ENCODE results near the gene ANKRD33. TPM values are rescaled to one million over a fixed set of nuclear protein-coding genes. Genes with fewer than 3 reads are reported as not detected.

ANKRD33 gene
- polyA plus RNA-seq, 1 donor from 2014 or later = not detected

DNA sequence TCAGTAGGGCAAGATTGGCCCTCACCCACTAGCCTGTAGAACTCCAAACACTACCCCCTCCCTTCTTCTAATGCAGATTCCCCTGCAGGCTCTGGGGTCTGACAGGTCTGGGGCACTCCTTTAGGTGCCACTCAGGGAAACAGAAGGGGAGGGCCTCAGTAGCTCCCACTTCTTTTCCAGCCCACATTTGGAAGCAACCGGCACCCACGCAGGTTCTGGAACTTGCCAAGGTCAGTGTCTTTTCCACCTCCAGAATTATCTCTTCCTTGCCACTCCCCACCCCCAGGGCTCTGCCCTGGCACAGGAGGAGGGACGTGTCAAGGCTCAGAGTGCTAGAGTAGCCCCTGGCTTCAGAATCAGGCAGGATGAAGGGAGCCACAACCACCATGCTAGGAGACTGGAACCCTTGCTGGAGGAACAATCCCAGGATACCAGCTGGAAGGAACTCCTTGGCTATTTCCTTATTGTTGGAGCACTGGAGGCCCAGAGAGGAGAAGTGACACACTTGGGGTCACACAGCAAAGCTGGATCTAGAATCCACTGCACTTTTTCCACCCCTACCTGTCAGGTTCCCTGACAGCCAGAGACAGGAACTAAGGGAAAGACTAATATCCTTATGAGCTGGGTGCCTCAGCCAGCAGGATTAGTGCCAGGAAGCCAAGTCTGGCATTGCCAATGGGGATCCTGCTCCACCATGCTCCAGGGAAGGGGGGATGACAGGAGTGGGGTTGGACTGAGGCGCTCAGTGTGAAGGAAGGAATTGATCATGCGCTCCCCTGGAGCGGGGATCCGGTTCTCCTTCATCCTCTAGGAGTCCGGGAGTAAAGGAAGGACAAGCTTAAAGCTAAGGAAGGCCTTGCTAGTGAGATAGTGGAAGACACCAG lies 37.6 kb upstream of the ANKRD33 start:
- Mint-ChIP-seq H3K27me3 (peaks cover 40% of the 10 kb centered on the region), H3K4me3 (peak overlapping the region in 2 of 4 donors; percentile 17 to 57), H3K36me3 (peaks cover 2% of the 10 kb centered on the region), H3K9me3 (peaks cover 0 to 3% (median 0%) of the 10 kb centered on the region in 3 donors), H3K27ac (no peak overlapping the region), H3K4me1 (peaks cover 4 to 12% (median 9%) of the 10 kb centered on the region in 3 donors)

DNA sequence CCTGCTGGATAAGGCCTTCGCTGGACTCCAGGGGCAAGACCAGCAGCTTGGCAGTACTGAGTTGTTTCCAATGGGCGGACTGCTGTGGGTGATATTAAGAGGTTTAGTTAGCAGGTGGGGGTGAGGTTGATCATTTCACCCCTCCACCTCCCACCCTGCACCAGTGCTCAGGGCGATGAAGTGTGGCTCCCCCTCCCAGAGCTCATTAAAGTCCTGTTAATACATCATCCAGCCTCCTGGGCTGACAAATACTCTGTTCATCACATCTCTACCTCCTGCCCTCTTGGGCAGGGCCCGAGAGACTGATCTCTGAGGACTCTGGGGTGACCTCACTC lies 37.0 kb upstream of the ANKRD33 start:
- Mint-ChIP-seq H3K27me3 (peaks cover 37% of the 10 kb centered on the region), H3K36me3 (peaks cover 3% of the 10 kb centered on the region), H3K9me3 (peaks cover 0 to 3% (median 0%) of the 10 kb centered on the region in 3 donors), H3K4me3 (no peak overlapping the region), H3K27ac (no peak overlapping the region), H3K4me1 (peaks cover 4 to 11% (median 9%) of the 10 kb centered on the region in 3 donors)

DNA sequence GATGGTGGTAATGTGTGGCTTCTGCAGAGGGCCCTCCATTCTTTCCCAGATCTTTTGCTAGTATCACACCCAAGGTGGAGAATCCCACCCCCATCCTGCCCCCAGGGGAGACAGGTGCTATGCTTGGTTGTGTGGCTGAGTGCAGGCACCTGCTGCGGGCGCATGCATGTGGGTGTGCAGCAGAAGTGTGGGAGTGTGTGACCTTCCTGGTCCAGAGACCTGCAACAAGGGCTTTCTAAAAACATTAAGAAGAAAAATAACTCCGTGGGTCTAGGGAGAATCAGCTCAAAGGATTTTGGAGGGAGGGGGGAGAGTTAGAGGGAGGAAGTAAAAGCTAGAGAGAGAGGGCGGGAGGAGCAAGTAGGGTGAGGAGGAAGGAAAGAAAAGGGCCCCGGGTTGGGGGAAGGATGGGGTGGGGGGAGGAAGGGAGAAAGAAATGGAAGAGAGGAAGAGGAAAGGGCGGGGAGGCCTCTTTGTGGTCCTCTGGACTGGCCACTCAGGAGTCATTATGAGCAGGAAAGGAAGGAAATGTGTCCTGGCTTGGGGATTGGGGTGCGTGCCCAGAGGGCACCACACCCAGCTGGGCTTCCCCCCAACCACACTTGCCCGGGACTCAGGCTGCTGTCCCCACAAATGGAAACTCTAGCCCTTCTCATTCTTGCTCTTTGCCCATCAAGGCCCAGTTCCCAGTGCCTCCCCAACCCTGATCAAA lies 36.3 kb upstream of the ANKRD33 start:
- no peak overlapping the region for H3K27ac Mint-ChIP-seq
- peak overlapping the region in 1 of 4 donors; percentile 37 for H3K4me3 Mint-ChIP-seq
- H3K9me3 Mint-ChIP-seq = peaks cover 0 to 1% (median 0%) of the 10 kb centered on the region in 3 donors
- peaks cover 3% of the 10 kb centered on the region for H3K36me3 Mint-ChIP-seq
- peaks cover 4 to 6% (median 6%) of the 10 kb centered on the region in 3 donors for H3K4me1 Mint-ChIP-seq
- H3K27me3 Mint-ChIP-seq = peaks cover 37% of the 10 kb centered on the region

DNA sequence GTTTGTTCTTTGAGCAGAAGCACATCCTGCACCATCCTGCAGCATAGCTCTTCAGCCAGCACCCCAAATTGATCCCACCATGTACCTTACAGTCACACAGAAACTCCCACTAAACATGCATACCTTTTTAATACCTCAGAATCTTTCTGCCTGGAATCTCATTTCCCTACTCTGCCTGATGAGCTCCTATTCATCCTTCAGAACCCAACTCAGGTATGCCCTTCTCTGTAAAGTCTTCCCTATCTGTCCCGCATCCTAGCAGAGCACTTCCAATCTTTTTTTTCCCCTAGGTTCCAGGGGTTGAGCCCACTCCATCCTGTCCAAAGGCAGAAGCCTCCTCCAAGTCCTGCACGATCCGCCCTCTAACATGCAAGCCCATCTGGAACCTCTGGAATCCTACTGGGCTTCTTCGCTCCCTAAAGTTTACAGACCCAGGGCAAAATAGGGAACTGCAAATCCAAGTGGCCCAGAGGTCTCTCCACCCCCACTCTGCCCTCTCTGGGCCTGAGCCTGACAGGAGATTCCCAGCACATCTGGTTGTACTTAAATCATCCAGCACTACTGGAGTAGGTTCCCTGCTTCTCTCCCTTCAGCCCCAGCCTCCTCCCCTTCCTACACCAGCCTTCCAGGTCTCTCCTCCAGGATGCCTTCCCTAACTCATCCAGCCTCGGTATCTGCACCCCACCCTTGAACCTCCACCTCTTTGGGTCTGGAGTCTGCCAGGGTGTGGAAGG lies 35.3 kb upstream of the ANKRD33 start:
- Mint-ChIP-seq H3K9me3 (no peaks in the 10 kb centered on the region), H3K27me3 (peaks cover 33% of the 10 kb centered on the region), H3K36me3 (peaks cover 3% of the 10 kb centered on the region), H3K4me1 (peaks cover 4 to 5% (median 4%) of the 10 kb centered on the region in 3 donors), H3K4me3 (peak overlapping the region in 2 of 4 donors; percentile 42 to 48), H3K27ac (no peak overlapping the region)

DNA sequence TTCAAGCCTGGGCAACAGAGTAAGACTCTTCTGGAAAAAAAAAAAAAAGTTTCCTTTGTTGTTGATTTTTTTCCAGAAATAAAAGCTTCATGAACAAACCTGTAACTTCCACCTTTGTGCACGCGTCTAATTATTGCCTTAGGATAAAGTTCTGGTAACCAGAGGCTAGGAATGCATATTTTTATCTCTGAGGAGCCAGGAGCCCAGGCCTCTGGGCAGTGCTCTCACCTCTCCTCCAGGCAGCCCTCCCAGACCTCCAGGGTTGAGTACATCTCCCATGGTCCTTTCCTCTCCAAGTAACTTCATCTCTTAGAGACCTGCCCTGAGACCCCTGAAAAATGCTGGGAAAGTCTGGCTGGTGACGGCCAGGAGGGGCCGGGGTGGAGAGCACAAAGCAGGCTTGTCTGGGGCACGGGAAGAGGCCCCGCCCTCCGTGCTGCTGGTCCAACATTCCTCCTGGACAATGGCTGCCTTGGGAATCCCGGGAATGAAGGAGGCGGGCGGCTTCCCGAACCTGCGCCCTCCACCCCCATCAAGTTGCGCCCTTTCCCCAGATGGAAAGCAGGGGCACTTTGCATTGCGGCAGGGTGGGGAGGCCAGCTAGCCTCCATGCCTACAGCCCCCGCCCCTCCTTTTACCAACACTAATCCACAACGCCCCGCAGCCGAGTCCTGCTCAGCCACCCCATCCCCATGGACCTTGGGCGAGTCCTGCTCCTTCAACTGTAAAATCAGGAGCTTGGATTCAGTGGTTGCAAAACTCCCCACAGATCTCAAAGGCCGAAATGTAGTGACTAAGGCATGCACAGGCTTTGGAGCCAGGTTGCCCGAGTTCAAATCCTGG lies 32.1 kb upstream of the ANKRD33 start:
- Mint-ChIP-seq H3K4me3 (no peak overlapping the region), H3K9me3 (no peaks in the 10 kb centered on the region), H3K27me3 (peaks cover 29% of the 10 kb centered on the region), H3K4me1 (peaks cover 4 to 5% (median 4%) of the 10 kb centered on the region in 3 donors), H3K36me3 (peaks cover 1% of the 10 kb centered on the region), H3K27ac (no peak overlapping the region)

DNA sequence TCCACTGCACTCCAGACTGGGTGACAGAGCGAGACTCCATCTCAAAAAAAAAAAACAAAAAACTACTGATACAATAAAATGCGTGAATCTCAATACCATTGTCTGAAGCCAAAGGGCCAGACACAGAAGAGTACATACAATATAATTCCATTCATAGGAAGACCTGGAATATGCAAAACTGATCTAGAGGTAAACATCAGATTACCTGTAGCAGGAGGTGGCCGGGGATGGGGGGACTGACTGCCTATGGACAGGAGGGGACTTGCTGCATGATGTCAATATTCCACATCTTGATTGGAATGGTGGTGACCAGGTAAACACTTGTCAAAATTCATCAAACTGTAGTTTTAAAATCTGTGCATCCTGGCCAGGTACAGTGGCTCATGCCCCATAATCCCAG lies 26.9 kb upstream of the ANKRD33 start:
- H3K4me1 Mint-ChIP-seq = peaks cover 2 to 5% (median 2%) of the 10 kb centered on the region in 3 donors
- H3K27me3 Mint-ChIP-seq = peaks cover 41% of the 10 kb centered on the region

DNA sequence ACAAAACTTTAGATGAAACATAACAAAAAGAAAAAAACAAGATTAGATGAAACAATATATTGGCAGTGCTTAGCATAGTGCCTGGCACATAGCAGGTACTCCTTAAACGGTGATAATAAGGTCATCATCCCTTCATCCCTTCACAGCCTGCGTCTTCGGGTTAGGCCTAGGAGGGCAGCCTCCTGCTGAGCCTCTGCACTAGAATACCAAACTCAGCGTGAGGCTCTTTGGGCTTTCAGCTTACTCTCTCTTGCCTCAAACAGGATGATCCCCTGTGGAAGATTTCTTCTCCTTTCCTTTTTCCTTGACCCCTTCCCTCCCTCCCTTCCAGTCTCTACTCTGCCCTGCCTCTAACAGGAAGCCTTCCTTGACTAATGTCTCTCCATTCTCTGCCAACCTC lies 25.0 kb upstream of the ANKRD33 start:
- H3K4me3 Mint-ChIP-seq = peak overlapping the region in 2 of 4 donors; percentile 20 to 37
- peaks cover 2 to 5% (median 2%) of the 10 kb centered on the region in 3 donors for H3K4me1 Mint-ChIP-seq
- no peaks in the 10 kb centered on the region for H3K36me3 Mint-ChIP-seq
- no peak overlapping the region for H3K27ac Mint-ChIP-seq
- H3K9me3 Mint-ChIP-seq = peaks cover 0 to 3% (median 0%) of the 10 kb centered on the region in 3 donors
- H3K27me3 Mint-ChIP-seq = peaks cover 40% of the 10 kb centered on the region

More for the DNA sequence above, 26.9 kb upstream of the ANKRD33 start:
- H3K27ac Mint-ChIP-seq = no peak overlapping the region
- H3K36me3 Mint-ChIP-seq = no peaks in the 10 kb centered on the region
- H3K9me3 Mint-ChIP-seq = peaks cover 0 to 3% (median 0%) of the 10 kb centered on the region in 3 donors
- no peak overlapping the region for H3K4me3 Mint-ChIP-seq

DNA sequence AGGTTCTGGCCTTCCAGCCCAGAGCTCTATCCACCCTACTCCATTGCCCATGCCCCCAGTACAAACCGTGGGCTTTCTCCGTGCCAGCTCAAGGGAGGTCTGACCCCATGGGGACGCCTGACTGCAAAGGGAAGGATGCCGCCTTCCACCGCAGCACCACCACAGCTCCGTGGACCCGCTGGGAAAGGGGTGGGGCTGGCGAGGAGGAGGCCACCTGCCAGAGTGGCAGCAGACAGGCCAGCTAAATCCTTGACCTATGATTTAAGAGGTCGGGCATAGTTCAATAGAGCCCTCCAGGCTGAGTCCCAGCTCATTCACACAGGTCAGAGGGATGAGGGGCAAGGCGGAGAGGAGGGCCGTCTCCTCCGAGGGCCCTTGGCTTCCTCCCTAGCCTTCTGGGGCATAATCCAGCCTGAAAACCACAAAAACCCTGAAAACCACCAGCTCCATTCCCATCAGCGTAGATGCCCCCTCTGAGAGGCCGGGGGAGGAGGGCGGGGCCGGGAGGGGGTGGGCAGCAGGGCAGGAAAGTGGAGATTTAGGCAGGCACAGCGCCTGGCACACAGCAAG lies 24.5 kb upstream of the ANKRD33 start:
- Mint-ChIP-seq H3K4me1 (peaks cover 2 to 5% (median 2%) of the 10 kb centered on the region in 3 donors), H3K4me3 (peak overlapping the region in 3 of 4 donors; percentile 12 to 37 (median 20)), H3K27me3 (peaks cover 45% of the 10 kb centered on the region), H3K36me3 (no peaks in the 10 kb centered on the region), H3K27ac (no peak overlapping the region), H3K9me3 (peaks cover 0 to 3% (median 0%) of the 10 kb centered on the region in 3 donors)

DNA sequence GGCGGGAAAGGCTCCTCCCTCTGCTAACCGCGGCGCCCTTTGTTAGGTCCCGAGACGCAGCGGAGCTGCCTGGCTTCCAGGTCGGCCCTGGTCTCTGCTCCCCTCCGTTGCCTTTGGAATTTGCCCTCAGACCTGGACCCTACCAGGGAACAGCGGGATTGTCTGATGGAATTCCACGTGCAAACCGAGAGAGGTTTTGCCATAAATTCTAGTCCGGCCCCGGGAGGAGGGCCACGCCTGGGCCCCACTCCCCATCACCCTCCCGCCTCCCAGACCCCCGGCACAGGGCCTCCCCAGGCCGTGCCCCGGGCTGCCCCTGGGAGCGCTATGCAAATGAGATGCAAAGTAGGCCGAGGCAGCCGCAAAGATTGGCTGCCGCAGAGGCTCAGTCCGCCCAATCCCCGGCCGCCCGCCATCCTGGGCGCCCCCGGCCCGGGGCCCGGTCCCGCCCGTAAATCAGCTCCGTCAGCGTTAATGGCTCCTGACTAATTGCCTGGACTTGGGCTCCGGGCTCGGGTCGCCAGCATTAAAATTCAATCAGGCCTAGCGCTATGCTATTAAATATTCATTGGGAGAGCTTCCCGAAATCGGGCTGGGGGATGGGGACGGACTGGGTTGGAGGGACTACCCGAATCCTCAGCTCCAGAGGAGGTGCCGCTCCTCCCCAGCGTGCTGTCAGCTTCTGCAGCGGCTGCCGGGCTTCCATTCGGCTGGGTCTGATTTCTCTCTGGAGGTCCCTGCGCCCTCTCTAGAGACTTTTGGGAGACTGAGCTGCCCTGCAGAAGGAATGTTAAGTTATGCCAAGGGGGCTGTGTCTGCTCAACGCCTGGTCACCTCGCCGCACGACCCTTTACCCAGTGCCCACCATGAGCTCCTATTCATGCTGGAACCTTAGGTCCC lies 23.7 kb upstream of the ANKRD33 start:
- Mint-ChIP-seq H3K9me3 (peaks cover 0 to 3% (median 0%) of the 10 kb centered on the region in 3 donors), H3K36me3 (no peaks in the 10 kb centered on the region), H3K4me1 (peaks cover 2 to 5% (median 2%) of the 10 kb centered on the region in 3 donors), H3K27ac (no peak overlapping the region), H3K27me3 (peaks cover 46% of the 10 kb centered on the region), H3K4me3 (peak overlapping the region; percentile 25 to 81 (median 46))

DNA sequence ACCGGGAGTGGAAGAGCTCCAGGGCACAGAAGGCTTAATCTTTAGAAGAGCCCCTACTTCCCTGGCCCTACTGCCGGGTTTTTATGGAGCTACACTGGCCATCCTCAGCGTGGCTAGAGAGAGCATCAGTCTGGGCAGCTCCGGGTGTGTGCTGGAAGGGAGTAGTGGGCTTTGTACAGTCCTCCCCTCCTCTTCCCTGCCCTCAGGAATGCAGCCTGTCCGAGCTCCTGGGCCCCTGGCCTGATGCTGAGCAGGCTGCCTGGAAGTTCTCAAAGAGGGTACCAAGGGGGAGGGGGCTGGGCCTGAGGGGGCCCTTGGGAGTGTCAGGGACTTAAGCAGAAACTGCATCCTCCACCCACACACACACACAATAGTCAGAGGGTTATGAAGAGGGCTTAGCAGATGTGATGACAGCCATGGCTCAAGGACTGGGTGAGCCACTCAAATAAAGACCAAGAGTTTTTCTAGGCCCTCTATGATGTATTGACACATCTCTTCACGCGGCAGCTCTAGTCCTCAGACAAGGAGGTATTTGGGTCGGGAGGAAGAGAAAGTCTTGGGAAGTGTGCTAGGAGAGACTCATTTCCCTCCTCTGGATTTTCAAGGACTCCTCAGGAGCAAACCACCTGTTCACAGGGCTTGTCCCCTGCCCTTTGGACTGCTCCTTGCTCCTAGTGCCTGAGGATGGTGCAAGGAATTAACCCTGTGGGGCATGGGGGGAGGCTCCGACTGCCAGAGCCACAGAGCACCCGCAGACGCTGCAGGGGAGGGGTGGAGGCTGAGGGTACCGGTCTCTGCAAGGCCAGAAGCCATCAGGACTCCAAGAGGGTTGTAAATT lies 22.9 kb upstream of the ANKRD33 start:
- Mint-ChIP-seq H3K4me1 (peaks cover 2 to 5% (median 4%) of the 10 kb centered on the region in 3 donors), H3K36me3 (no peaks in the 10 kb centered on the region), H3K27me3 (peaks cover 50% of the 10 kb centered on the region), H3K9me3 (peaks cover 0 to 3% (median 0%) of the 10 kb centered on the region in 3 donors), H3K27ac (no peak overlapping the region), H3K4me3 (peak overlapping the region in 3 of 4 donors; percentile 4 to 60 (median 32))

DNA sequence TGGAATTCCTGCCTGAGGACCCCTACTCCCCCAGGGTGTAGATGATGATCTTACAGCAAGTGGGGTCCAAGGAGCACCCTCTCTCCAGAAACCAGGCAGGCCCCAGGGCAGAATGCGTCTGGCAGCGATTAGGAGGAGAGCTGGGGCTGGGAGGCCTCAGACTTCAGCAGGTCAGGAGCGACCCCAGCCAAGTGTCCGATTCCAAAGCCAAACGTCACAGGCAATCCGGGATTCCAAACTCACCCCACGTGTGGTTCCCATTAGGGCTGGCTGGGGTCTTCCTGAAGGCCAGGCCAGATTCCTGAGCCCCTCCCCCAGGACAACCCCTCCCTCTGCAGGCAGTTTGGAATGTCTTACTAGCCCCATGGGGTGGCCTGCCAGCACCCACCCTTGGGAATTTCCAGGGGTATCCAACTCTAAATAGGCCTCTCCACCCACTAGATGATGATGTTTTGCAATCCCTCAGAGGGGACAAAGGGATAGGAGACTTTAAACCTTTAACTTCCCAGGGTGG lies 22.1 kb upstream of the ANKRD33 start:
- H3K4me1 Mint-ChIP-seq = peaks cover 2 to 5% (median 5%) of the 10 kb centered on the region in 3 donors
- H3K4me3 Mint-ChIP-seq = no peak overlapping the region
- no peaks in the 10 kb centered on the region for H3K36me3 Mint-ChIP-seq
- no peak overlapping the region for H3K27ac Mint-ChIP-seq
- H3K27me3 Mint-ChIP-seq = peaks cover 53% of the 10 kb centered on the region
- H3K9me3 Mint-ChIP-seq = peaks cover 0 to 3% (median 0%) of the 10 kb centered on the region in 3 donors

DNA sequence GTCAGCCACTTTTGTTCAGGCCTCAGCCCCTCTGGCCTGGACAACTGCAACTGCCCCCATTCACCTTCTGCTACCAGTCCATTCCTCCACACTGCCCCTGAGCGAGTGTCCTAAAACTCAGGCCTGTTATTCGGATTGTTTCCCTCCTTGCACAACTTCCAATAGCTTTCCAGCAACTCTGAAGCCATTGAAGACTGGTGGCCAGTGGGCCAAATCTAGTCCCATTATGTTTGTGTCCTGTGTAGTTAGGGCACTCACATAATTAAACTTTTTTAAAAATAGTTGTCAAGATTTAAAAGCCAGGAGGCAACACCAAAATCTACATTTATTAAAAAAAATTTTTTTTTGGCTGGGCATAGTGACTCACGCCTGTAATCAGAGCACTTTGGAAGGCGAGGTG lies 21.6 kb upstream of the ANKRD33 start:
- Mint-ChIP-seq H3K4me3 (no peak overlapping the region), H3K27ac (no peak overlapping the region), H3K4me1 (peaks cover 2 to 7% (median 5%) of the 10 kb centered on the region in 3 donors), H3K9me3 (peaks cover 0 to 3% (median 0%) of the 10 kb centered on the region in 3 donors), H3K27me3 (peaks cover 54% of the 10 kb centered on the region), H3K36me3 (no peaks in the 10 kb centered on the region)

Measured in IgD-negative memory B cell (primary cell).